GM12892 (cell line): Measurements from ENCODE around the gene TBC1D20.

Experiments used
- POLR2AphosphoS5 ChIP-seq: IDR thresholded peaks from 2 replicates; pipeline ENCODE4 v1.6.1; 2011; ENCODE audit warnings: low read depth, low read length, control low read depth
- TAF1 ChIP-seq: IDR thresholded peaks from 2 replicates; pipeline ENCODE4 v1.6.1; 2011; ENCODE audit warnings: low read depth, mild to moderate bottlenecking, control low read depth, low read length, borderline replicate concordance

GRCh38 chr20:419556-420165 lies 42.7 kb downstream of the TBC1D20 start:
- TF ChIP-seq POLR2AphosphoS5 (no peak), TAF1 (no peak)
